ENCODE results near the gene KCNE1.
"Not testable (repeated sequence)": the region's sequence is repeated elsewhere in the genome, so short reads cannot be mapped to it uniquely, and the experiment has no call there.

Gene KCNE1

GRCh38 chr21:34427339-34427738, 84.7 kb downstream of the KCNE1 start:
- in situ Hi-C loops (cut with MboI; ENCODE audit: low sequenced_read_pairs) = not testable (repeated sequence)

DNA sequence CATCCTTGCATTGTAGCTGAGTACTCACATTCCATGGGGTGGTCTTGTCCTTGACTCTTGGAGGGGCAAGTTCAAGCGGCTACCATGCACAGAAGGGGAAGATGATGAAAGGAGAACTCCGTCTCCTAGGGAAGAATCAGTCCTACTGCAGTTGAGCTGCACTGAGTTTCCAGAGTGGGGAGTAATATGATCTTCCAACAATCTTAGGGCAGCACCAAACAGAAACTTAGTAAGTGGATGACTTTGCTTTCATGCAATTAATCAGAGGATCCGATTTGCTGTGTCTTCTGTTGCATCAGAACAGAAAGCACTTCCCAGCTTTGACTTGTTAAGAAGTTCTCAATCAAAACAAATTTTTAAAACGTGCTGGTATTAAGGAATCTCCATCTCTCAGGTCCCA, 88.2 kb downstream of the KCNE1 start, which contains the start of gene SMIM34:
TSS of gene SMIM34 (minus strand) at position 147 of the 400 bp plus-strand sequence. CDS start at position 35, 112 bp downstream.
- in situ Hi-C loops (cut with MboI; ENCODE audit: low sequenced_read_pairs) = not testable (repeated sequence)

DNA sequence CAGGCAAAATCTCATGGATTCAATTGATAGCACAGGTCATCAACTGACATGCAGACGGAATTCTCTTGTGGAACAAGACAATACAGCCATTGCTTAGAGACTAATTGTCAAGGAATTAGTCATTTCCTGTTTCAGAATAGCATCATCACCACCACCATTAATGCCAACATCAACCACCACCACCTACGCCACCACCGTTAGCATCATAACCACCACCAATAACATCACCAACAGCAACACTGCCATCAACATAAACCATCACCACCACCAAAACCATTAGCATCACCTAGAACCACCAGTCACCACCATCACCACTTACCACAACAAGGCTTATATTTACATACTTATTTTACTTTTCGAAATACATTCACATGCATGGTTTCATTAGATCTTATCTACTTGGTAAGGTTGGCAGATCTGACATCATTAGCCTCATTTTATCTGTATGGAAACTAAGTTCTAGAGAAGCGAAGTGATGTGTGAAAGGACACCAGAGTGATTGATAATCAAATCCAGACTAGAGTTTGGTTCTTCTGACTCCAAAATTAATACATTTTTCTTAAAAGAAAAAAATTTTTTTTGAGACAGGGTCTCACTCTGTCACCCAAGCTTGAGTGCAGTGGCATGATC, 94.4 kb downstream of the KCNE1 start:
- in situ Hi-C loops (cut with MboI; ENCODE audit: low sequenced_read_pairs) = not testable (repeated sequence)

- in situ Hi-C loops (cut with MboI; ENCODE audit: low sequenced_read_pairs) = not testable (repeated sequence)
Observed at GRCh38 chr21:34407294-34407693, 104.7 kb downstream of the KCNE1 start.

DNA sequence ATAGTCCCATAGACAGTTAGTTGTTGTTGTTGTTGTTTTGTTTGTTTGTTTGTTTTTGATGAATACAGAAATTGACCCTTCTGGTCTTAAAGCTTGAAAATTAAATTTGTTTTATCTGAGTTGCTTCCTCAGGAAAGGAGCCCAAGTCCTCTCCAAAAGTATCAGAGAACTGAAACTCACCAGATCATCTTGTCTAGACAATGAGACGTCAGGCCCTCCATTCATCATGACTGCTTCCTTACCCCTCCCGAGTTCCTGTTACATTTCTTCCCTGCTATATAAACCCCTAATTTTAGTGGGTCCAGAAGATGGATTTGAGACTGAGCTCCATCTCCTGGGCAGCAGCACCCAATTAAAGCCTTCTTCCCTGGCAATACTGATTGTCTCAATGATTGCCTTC, 105.3 kb downstream of the KCNE1 start:
- in situ Hi-C loops (cut with MboI; ENCODE audit: low sequenced_read_pairs) = not testable (repeated sequence)

DNA sequence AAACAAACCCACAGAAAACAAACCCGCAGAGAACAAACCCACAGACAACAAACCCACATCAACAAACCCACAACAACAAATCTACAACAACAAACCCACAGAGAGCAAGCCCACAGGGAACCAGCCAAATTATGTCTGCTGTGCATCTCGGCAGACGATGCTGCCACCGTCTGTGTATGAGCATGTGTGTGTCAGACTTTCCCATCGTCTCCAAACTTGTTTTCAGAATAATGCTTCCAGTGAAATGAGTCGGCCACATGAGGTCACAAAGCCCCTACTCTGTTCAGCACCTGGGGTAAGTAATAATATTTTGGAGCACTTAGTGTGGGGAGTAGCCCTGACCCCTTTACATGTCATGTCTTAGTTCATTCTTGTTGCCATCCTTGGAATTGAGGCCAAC, 105.9 kb downstream of the KCNE1 start:
- in situ Hi-C loops (cut with MboI; ENCODE audit: low sequenced_read_pairs) = not testable (repeated sequence)

DNA sequence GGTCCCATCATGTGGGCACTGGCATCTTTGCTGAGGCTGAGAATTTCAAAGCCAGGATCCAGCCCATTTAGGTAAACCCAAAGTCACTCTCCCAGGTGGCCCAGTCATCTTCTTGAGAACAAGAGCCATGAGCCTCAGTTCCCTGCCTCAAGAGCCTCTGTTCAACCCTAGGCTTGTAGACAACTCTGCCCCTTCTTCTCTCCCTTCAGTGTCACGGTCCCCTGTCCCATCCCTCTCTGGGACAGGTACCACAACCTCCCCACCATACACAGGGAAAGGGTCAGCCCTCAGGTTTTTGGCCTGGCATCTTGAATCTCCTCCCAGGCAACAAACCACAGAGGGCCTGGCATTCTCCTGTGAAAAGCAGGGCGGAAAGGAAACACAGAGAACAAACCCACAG, 106.3 kb downstream of the KCNE1 start:
- in situ Hi-C loops (cut with MboI; ENCODE audit: low sequenced_read_pairs) = not testable (repeated sequence)

DNA sequence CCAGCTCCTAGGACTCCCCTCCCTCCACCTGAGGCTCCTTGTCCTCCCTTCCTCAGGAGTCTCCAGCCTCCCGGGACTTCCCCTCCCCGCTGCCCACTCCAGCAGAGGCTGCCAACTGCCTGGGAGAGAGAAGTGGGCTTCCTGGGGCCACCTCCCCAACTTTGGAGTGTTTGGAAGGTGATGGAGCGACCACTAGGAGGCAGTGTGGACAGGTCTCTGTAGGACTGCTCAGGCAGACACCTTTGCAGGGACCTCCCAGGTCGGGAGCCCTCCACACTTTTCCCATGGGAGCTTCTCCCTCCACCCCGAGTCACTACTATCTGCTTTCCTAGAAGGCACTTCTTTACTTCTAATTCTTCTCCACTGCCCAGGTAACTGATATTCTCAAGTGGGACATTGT, 107.3 kb downstream of the KCNE1 start:
- in situ Hi-C loops (cut with MboI; ENCODE audit: low sequenced_read_pairs) = not testable (repeated sequence)

- in situ Hi-C loops (cut with MboI; ENCODE audit: low sequenced_read_pairs) = not testable (repeated sequence)
Observed at GRCh38 chr21:34400522-34400921, 111.5 kb downstream of the KCNE1 start.
